PC-9 (cell line): ENCODE results near the gene CS. TPM values are rescaled to one million over a fixed set of nuclear protein-coding genes. Genes with fewer than 3 reads are reported as not detected.
"Not testable (repeated sequence)": the region's sequence is repeated elsewhere in the genome, so short reads cannot be mapped to it uniquely, and the experiment has no call there.

Experiments
- BruUV-seq: library from RNA; stranded (reverse); fragments of 400-500 nt; replicated peaks from 2 replicates; lab custom pipeline; 2021; lab: Mats Ljungman, UMichigan
- CTCF ChIA-PET: fragments of 300-600 bp; sonication (Branson Sonifier 250); formaldehyde crosslinking; loops from one replicate; lab custom pipeline; 2022; ENCODE audit warnings: antibody characterized with exemption; lab: Charles Lee
- POLR2A ChIA-PET: fragments of 300-600 bp; sonication (Branson Sonifier 250); formaldehyde crosslinking; loops from one replicate; lab custom pipeline; 2022; ENCODE audit warnings: antibody characterized with exemption; ENCODE audit not compliant: unreplicated experiment; lab: Charles Lee
- DNase-seq, 2 experiments: peaks; one replicate each; pipeline versions ENCODE4 v3.0.0 to v3.0.0-alpha.2; 2015 to 2022; ENCODE audit warnings: mixed read lengths in 1 of 2
- H2AFZ ChIP-seq: fragments of 200-600 bp; sonication (generic); 2 replicates; pipeline ENCODE4 v1.8.1; 2017; ENCODE audit warnings: antibody characterized with exemption
- H3F3A ChIP-seq: fragments of 200-600 bp; sonication (generic); 2 replicates; pipeline ENCODE4 v1.8.1; 2017; ENCODE audit warnings: antibody characterized with exemption, mild to moderate bottlenecking, low read depth; ENCODE audit not compliant: insufficient read depth
- H3K27ac ChIP-seq: fragments of 200-600 bp; sonication (generic); 2 replicates; pipeline ENCODE4 v1.6.1; 2016; ENCODE audit warnings: mixed run types
- H3K27me3 ChIP-seq: fragments of 200-600 bp; sonication (generic); 2 replicates; pipeline ENCODE4 v1.6.1; 2016; ENCODE audit warnings: low read depth, mixed run types; ENCODE audit not compliant: insufficient read depth
- H3K36me3 ChIP-seq: fragments of 200-600 bp; sonication (generic); 2 replicates; pipeline ENCODE4 v1.6.1; 2016; ENCODE audit warnings: low read depth, mixed run types
- H3K4me1 ChIP-seq: fragments of 200-600 bp; sonication (generic); replicated peaks from 2 replicates; pipeline ENCODE4 v1.6.1; 2016; ENCODE audit warnings: mixed run types; ENCODE audit not compliant: insufficient read depth
- H3K4me2 ChIP-seq: fragments of 200-600 bp; sonication (generic); 2 replicates; pipeline ENCODE4 v1.6.1; 2017; ENCODE audit warnings: mixed run types
- H3K4me3 ChIP-seq: fragments of 200-600 bp; sonication (generic); 2 replicates; pipeline ENCODE4 v1.6.1; 2016; ENCODE audit warnings: mixed run types
- H3K79me2 ChIP-seq: fragments of 200-600 bp; sonication (generic); 2 replicates; pipeline ENCODE4 v1.6.1; 2017; ENCODE audit warnings: low read depth, mixed run types
- H3K9me2 ChIP-seq: fragments of 200-600 bp; sonication (generic); 2 replicates; pipeline ENCODE4 v1.8.1; 2017; ENCODE audit warnings: mild to moderate bottlenecking; ENCODE audit not compliant: insufficient read depth
- H3K9me3 ChIP-seq: fragments of 200-600 bp; sonication (generic); 2 replicates; pipeline ENCODE4 v1.8.1; 2016; ENCODE audit warnings: low read depth; ENCODE audit not compliant: insufficient read depth
- H4K20me1 ChIP-seq: fragments of 200-600 bp; sonication (generic); 2 replicates; pipeline ENCODE4 v1.8.1; 2017; ENCODE audit not compliant: insufficient read depth
- CTCF ChIP-seq: fragments of 200-600 bp; sonication (generic); conservative IDR thresholded peaks from 2 replicates; pipeline ENCODE4 v1.6.1; 2017; ENCODE audit warnings: mixed run types, antibody characterized with exemption, mild to moderate bottlenecking, moderate library complexity
- EZH2 ChIP-seq: fragments of 200-600 bp; sonication (generic); IDR thresholded peaks from 2 replicates; pipeline ENCODE4 v1.8.0; 2017; ENCODE audit warnings: antibody characterized with exemption, low read depth
- intact Hi-C: fragments of 100-400 bp; cut with micrococcal nuclease; formaldehyde crosslinking; loops from one replicate; pipeline ENCODE4 v1.10.0; 2022; ENCODE audit not compliant: unreplicated experiment
- total RNA-seq: library from RNA; stranded (reverse); gene quantifications from 2 replicates; pipeline ENCODE4 v1.2.3, GENCODE V29; 2021

CS gene
- total RNA-seq, 1 experiment from 2014 or later, result 205 TPM

GRCh38 chr12:56267443-56268071 lies 32.6 kb downstream of the CS start:
- DNase-seq, result no peak
- Histone ChIP-seq H3K79me2 (no peaks in the 10 kb centered on the region), H3K27me3 (no peaks in the 10 kb centered on the region), H3K9me2 (no peaks in the 10 kb centered on the region), H3K4me2 (peak overlapping the region; percentile 90), H3F3A (peaks cover 25% of the 10 kb centered on the region; the same call in 1 of the 2 replicates), H2AFZ (peak overlapping the region; percentile 89; the same call in 1 of the 2 replicates), H3K4me3 (peak overlapping the region; percentile 75; the same call in 1 of the 2 replicates), H4K20me1 (no peaks in the 10 kb centered on the region), H3K9me3 (no peaks in the 10 kb centered on the region), H3K27ac (no peak overlapping the region), H3K36me3 (no peaks in the 10 kb centered on the region; the same call in 1 of the 2 replicates), H3K4me1 (peaks cover 11% of the 10 kb centered on the region)
- TF ChIP-seq EZH2 (no peak), CTCF (no peak)
- intact Hi-C loops, result loop anchor here (2.0 to 5.0 kb wide), 3 partner anchors 45 to 149 kb away; partner anchors contain the start of gene ZC3H10
- CTCF ChIA-PET, result interaction anchor here (0.6 to 0.8 kb wide), 2 partner anchors 9 to 24 kb away, joined by 4 to 5 read pairs; no protein-coding TSS in a partner anchor
- BruUV-seq, result no TSS peak
- POLR2A ChIA-PET, result interaction anchor here (0.7 to 1.1 kb wide), 3 partner anchors 24 to 93 kb away, joined by 3 to 6 read pairs (median 5); partner anchors contain the start of gene STAT2

GRCh38 chr12:56266693-56267442 lies 33.3 kb downstream of the CS start, which contains the start of gene COQ10A:
Gene COQ10A (plus strand): TSS chr12:56266942. CDS start chr12:56267119, 177 bp downstream.
- H3K9me2 ChIP-seq, result no peaks in the 10 kb centered on the region
- BruUV-seq, result no TSS peak
- H3K4me1 ChIP-seq, result peaks cover 15% of the 10 kb centered on the region
- DNase-seq, result peak; percentile 57 to 85
- H3K4me2 ChIP-seq, result peak within 1 kb of the TSS; percentile 90
- H3F3A ChIP-seq, result peaks cover 30% of the 10 kb centered on the region; the same call in 1 of the 2 replicates
- ChIA-PET POLR2A (interaction anchor here (0.5 to 1.1 kb wide), 6 partner anchors 25 to 150 kb away, joined by 3 to 11 read pairs (median 6); partner anchors contain the start of gene STAT2), CTCF (interaction anchor here (0.5 to 0.8 kb wide), 2 partner anchors 25 to 54 kb away, joined by 3 to 5 read pairs; no protein-coding TSS in a partner anchor)
- H3K79me2 ChIP-seq, result no peaks in the 10 kb centered on the region
- H3K27ac ChIP-seq, result no peak within 1 kb of the TSS
- no peaks in the 10 kb centered on the region for H3K27me3 ChIP-seq
- intact Hi-C loops, result loop anchor here (1.0 to 5.0 kb wide), 4 partner anchors 9 to 148 kb away; partner anchors contain the start of genes ANKRD52 and ZC3H10
- H3K36me3 ChIP-seq, result no peaks in the 10 kb centered on the region; the same call in 1 of the 2 replicates
- peak within 1 kb of the TSS; percentile 75 for H3K4me3 ChIP-seq
- peak within 1 kb of the TSS; percentile 89 for H2AFZ ChIP-seq
- no peaks in the 10 kb centered on the region for H4K20me1 ChIP-seq
- H3K9me3 ChIP-seq, result no peaks in the 10 kb centered on the region
- TF ChIP-seq CTCF (peak; percentile 73), EZH2 (no peak)

GRCh38 chr12:56266068-56266692 lies 34.0 kb downstream of the CS start:
- H3K27ac ChIP-seq, H4K20me1 ChIP-seq, DNase-seq, H3K9me2 ChIP-seq, H3K79me2 ChIP-seq, H3K36me3 ChIP-seq, H3K27me3 ChIP-seq, H3K9me3 ChIP-seq: not testable (repeated sequence)
- ChIA-PET POLR2A (interaction anchor here (0.5 to 0.7 kb wide), 3 partner anchors 52 to 151 kb away, joined by 4 to 11 read pairs (median 7); no protein-coding TSS in a partner anchor), CTCF (interaction anchor here (0.5 to 0.6 kb wide), 2 partner anchors 55 to 1331 kb away, joined by 3 to 4 read pairs; no protein-coding TSS in a partner anchor)
- Histone ChIP-seq H3K4me3 (peak overlapping the region; percentile 75), H3K4me2 (peak overlapping the region; percentile 90), H2AFZ (peak overlapping the region; percentile 89), H3K4me1 (peaks cover 22% of the 10 kb centered on the region), H3F3A (peaks cover 28% of the 10 kb centered on the region; the same call in 1 of the 2 replicates)
- intact Hi-C loops, result loop anchor here (1.0 to 5.0 kb wide), 4 partner anchors 8 to 147 kb away; partner anchors contain the start of genes ANKRD52 and ZC3H10
- TSS peak; percentile 49 for BruUV-seq

GRCh38 chr12:56262955-56263354 lies 37.2 kb downstream of the CS start:
- intact Hi-C loops, H3K79me2 ChIP-seq, POLR2A ChIA-PET, H3K4me3 ChIP-seq, H3K36me3 ChIP-seq, H4K20me1 ChIP-seq, H3K4me2 ChIP-seq, H3K27me3 ChIP-seq, H3K9me3 ChIP-seq, H2AFZ ChIP-seq, CTCF ChIA-PET, BruUV-seq, H3K27ac ChIP-seq, H3K9me2 ChIP-seq, DNase-seq: not testable (repeated sequence)
- peaks cover 28% of the 10 kb centered on the region; the same call in 1 of the 2 replicates for H3F3A ChIP-seq
- H3K4me1 ChIP-seq, result peaks cover 29% of the 10 kb centered on the region
